SK-N-SH (cell line): ENCODE results near the gene QTRT2. TPM values are rescaled to one million over a fixed set of nuclear protein-coding genes. Genes with fewer than 3 reads are reported as not detected.

Experiments used
- CTCF ChIA-PET: fragments of 300-600, 350-600 bp; formaldehyde crosslinking; extraction: SDS; loops from one replicate; lab custom pipeline; 2021; lab: Yijun Ruan, JAX
- POLR2A ChIA-PET: fragments of 350-600 bp; sonication (Branson Sonifier 250); formaldehyde crosslinking; extraction: SDS; loops from one replicate; lab custom pipeline; 2020; ENCODE audit warnings: antibody characterized with exemption, inconsistent platforms; lab: Yijun Ruan, JAX
- DNase-seq: peaks from one replicate; pipeline ENCODE4 v3.0.0; 2012
- H2AFZ ChIP-seq: fragments of 200-600 bp; sonication (generic); 2 replicates; pipeline ENCODE4 v1.8.1; 2016; ENCODE audit warnings: antibody characterized with exemption, mild to moderate bottlenecking, low read depth
- H3F3A ChIP-seq: fragments of 200-600 bp; sonication (generic); replicated peaks from 2 replicates; pipeline ENCODE3; 2016; ENCODE audit warnings: antibody characterized with exemption, mild to moderate bottlenecking; ENCODE audit not compliant: insufficient read depth
- H3K27ac ChIP-seq, 2 experiments: fragments of 200-500 bp in 1 of 2; fragments of 200-600 bp in 1 of 2; sonication (Bioruptor generic) in 1 of 2; sonication (generic), shearing (Covaris generic) in 1 of 2; 2 replicates each; pipeline versions ENCODE4 v1.5.1 to v1.6.1; 2014 to 2016; ENCODE audit warnings: low read depth in 2 of 2, inconsistent platforms in 1 of 2, low read length in 1 of 2, mild to moderate bottlenecking in 1 of 2, mixed read lengths in 1 of 2
- H3K27me3 ChIP-seq: fragments of 200-600 bp; sonication (generic), shearing (Covaris generic); 2 replicates; pipeline ENCODE4 v1.6.1; 2016; ENCODE audit warnings: mixed run types; ENCODE audit not compliant: insufficient read depth
- H3K36me3 ChIP-seq, 2 experiments: fragments of 200-500 bp in 1 of 2; fragments of 200-600 bp in 1 of 2; sonication (Bioruptor generic) in 1 of 2; sonication (generic) in 1 of 2; replicated peaks in 1 of 2; 2 replicates each; pipeline versions ENCODE3 to v1.5.1; 2014 to 2016; ENCODE audit warnings: low read length in 1 of 2, mild to moderate bottlenecking in 1 of 2; ENCODE audit not compliant: insufficient read depth in 2 of 2, control insufficient read depth in 1 of 2
- H3K4me1 ChIP-seq, 2 experiments: fragments of 200-500 bp in 1 of 2; fragments of 200-600 bp in 1 of 2; sonication (Bioruptor generic) in 1 of 2; sonication (generic), shearing (Covaris generic) in 1 of 2; 2 replicates each; pipeline versions ENCODE4 v1.5.1 to v1.6.1; 2014 to 2016; ENCODE audit warnings: low read depth in 1 of 2, low read length in 1 of 2, mixed run types in 1 of 2; ENCODE audit not compliant: insufficient read depth in 2 of 2, control insufficient read depth in 1 of 2
- H3K4me2 ChIP-seq: fragments of 200-600 bp; sonication (generic), shearing (Covaris generic); 2 replicates; pipeline ENCODE4 v1.6.1; 2017; ENCODE audit warnings: mixed run types
- H3K4me3 ChIP-seq, 2 experiments: fragments of 200-500 bp in 1 of 2; fragments of 200-600 bp in 1 of 2; sonication (Bioruptor generic) in 1 of 2; sonication (generic), shearing (Covaris generic) in 1 of 2; 2 replicates each; pipeline versions ENCODE4 v1.5.1 to v1.8.1; 2014 to 2016; ENCODE audit warnings: low read depth in 2 of 2, inconsistent platforms in 1 of 2, low read length in 1 of 2, mild to moderate bottlenecking in 1 of 2, mixed read lengths in 1 of 2, moderate library complexity in 1 of 2
- H3K79me2 ChIP-seq: fragments of 200-600 bp; sonication (generic); 2 replicates; pipeline ENCODE4 v1.8.1; 2017; ENCODE audit warnings: mild to moderate bottlenecking; ENCODE audit not compliant: insufficient read depth
- H3K9ac ChIP-seq: fragments of 200-600 bp; sonication (generic); 2 replicates; pipeline ENCODE4 v1.6.1; 2017; ENCODE audit warnings: mixed run types
- H3K9me2 ChIP-seq: fragments of 200-600 bp; sonication (generic); 2 replicates; pipeline ENCODE4 v1.6.1; 2017; ENCODE audit warnings: mixed run types
- H3K9me3 ChIP-seq: fragments of 200-600 bp; sonication (generic); 2 replicates; pipeline ENCODE4 v1.6.1; 2017; ENCODE audit warnings: mixed run types, mild to moderate bottlenecking, moderate library complexity
- H4K20me1 ChIP-seq: fragments of 200-600 bp; sonication (generic); 2 replicates; pipeline ENCODE4 v1.6.1; 2017; ENCODE audit warnings: mild to moderate bottlenecking, mixed run types; ENCODE audit not compliant: insufficient read depth
- EP300 ChIP-seq, 2 experiments: IDR thresholded peaks; 2 replicates each; pipeline versions ENCODE4 v1.4.0 to v1.6.1; 2012; ENCODE audit warnings: borderline replicate concordance in 1 of 2, low read depth in 1 of 2, low read length in 1 of 2
- FOXJ3 ChIP-seq: sonication (generic); formaldehyde crosslinking; IDR thresholded peaks from 2 replicates; pipeline ENCODE4 v1.5.1; 2020; ENCODE audit warnings: mild to moderate bottlenecking, missing genetic modification reagents
- FOXM1 ChIP-seq: IDR thresholded peaks from 2 replicates; pipeline ENCODE4 v1.4.0; 2012; ENCODE audit warnings: low read depth, mild to moderate bottlenecking
- GATA2 ChIP-seq: sonication (generic); formaldehyde crosslinking; IDR thresholded peaks from 2 replicates; pipeline ENCODE4 v1.5.0; 2020; ENCODE audit warnings: mild to moderate bottlenecking, missing genetic modification reagents
- MEF2A ChIP-seq: IDR thresholded peaks from 2 replicates; pipeline ENCODE4 v1.4.0; 2012; ENCODE audit warnings: low read depth, borderline replicate concordance
- SIN3A ChIP-seq: IDR thresholded peaks from 2 replicates; pipeline ENCODE4 v1.6.1; 2012; ENCODE audit warnings: low read depth, mild to moderate bottlenecking, low read length, moderate library complexity, borderline replicate concordance
- TEAD4 ChIP-seq: IDR thresholded peaks from 2 replicates; pipeline ENCODE4 v1.4.0; 2012; ENCODE audit warnings: mild to moderate bottlenecking, borderline replicate concordance; ENCODE audit not compliant: insufficient read depth
- WGBS: methylation state at CpG from one replicate; pipeline ENCODE4 v1.1.6; 2017; ENCODE audit warnings: low lambda C conversion rate; 5-methylcytosine and 5-hydroxymethylcytosine counted together
- polyA plus RNA-seq, 3 experiments: library from polyadenylated mRNA; depleted of rRNA; stranded (reverse); fragments of >200 nt; gene quantifications; 2 replicates each; pipeline ENCODE4 v1.2.3, GENCODE V29; 2012

QTRT2 gene
- polyA plus RNA-seq, 1 of the 3 experiments (the other 2 are of a cell fraction) = 6.2 TPM

GRCh38 chr3:114060906-114061655 lies 4.5 kb downstream of the QTRT2 start:
- 93% methylated on average over 8 of the region's 8 CpGs for WGBS
- Histone ChIP-seq H3K9ac (no peak overlapping the region), H3K9me3 (no peaks in the 10 kb centered on the region), H3K4me1 (peaks cover 5 to 7% of the 10 kb centered on the region in 2 experiments; a peak in 2 of 4 replicates), H3K9me2 (no peaks in the 10 kb centered on the region), H3F3A (peaks cover 5% of the 10 kb centered on the region), H4K20me1 (no peaks in the 10 kb centered on the region), H3K4me3 (no peak overlapping the region), H2AFZ (no peak overlapping the region), H3K27me3 (no peaks in the 10 kb centered on the region), H3K4me2 (no peak overlapping the region), H3K36me3 (peaks cover 21 to 22% of the 10 kb centered on the region in 2 experiments), H3K79me2 (peaks cover 88% of the 10 kb centered on the region), H3K27ac (no peak overlapping the region)
- TF ChIP-seq SIN3A (no peak), EP300 (IDR thresholded peaks at IDR 0.05; ENCODE audit: borderline replicate concordance in 1 of 2, low read depth in 1 of 2, low read length in 1 of 2) (no peak)
- no peak for DNase-seq
- ChIA-PET CTCF (no interaction called here), POLR2A (no interaction called here)

GRCh38 chr3:114067804-114068203 lies 11.3 kb downstream of the QTRT2 start:
- DNase-seq = no peak
- Histone ChIP-seq H2AFZ (no peak overlapping the region), H3K9me3 (no peaks in the 10 kb centered on the region)
- CTCF ChIA-PET = no interaction called here
- TF ChIP-seq FOXM1 = no peak
- no peak for TF ChIP-seq TEAD4
- TF ChIP-seq GATA2 (CRISPR knock-in tag) = no peak
- TF ChIP-seq FOXJ3 (CRISPR knock-in tag) = no peak
- TF ChIP-seq, all 33 proteins: peak for 0
- Histone ChIP-seq H3K4me2 (no peak overlapping the region), H3K36me3 (peaks cover 47 to 54% of the 10 kb centered on the region in 2 experiments), H3K9ac (no peak overlapping the region), H3K4me3 (no peak overlapping the region), H3K27me3 (no peaks in the 10 kb centered on the region), H4K20me1 (no peaks in the 10 kb centered on the region), H3K79me2 (peaks cover 44% of the 10 kb centered on the region), H3K9me2 (no peaks in the 10 kb centered on the region), H3K27ac (no peak overlapping the region), H3K4me1 (no peaks in the 10 kb centered on the region), H3F3A (peaks cover 4% of the 10 kb centered on the region)
- POLR2A ChIA-PET = interaction anchor here (0.6 kb wide), 1 partner anchor 341 kb away, joined by 5 read pairs; no protein-coding TSS in a partner anchor
- 97% methylated on average over 4 of the region's 4 CpGs for WGBS

- WGBS = 98% methylated on average over 4 of the region's 4 CpGs
- H3K9me3 ChIP-seq = no peaks in the 10 kb centered on the region
- peaks cover 51 to 54% of the 10 kb centered on the region in 2 experiments for H3K36me3 ChIP-seq
- no peaks in the 10 kb centered on the region for H3K4me1 ChIP-seq
- no peak for DNase-seq
- no peak overlapping the region for H2AFZ ChIP-seq
- no peaks in the 10 kb centered on the region for H4K20me1 ChIP-seq
- no peak overlapping the region for H3K9ac ChIP-seq
- no peak overlapping the region for H3K27ac ChIP-seq
- ChIA-PET CTCF (no interaction called here), POLR2A (no interaction called here)
- no peak for TF ChIP-seq MEF2A
- peaks cover 39% of the 10 kb centered on the region for H3K79me2 ChIP-seq
- no peaks in the 10 kb centered on the region for H3K27me3 ChIP-seq
- H3K9me2 ChIP-seq = no peaks in the 10 kb centered on the region
- no peak overlapping the region for H3K4me3 ChIP-seq
- H3F3A ChIP-seq = no peaks in the 10 kb centered on the region
- H3K4me2 ChIP-seq = no peak overlapping the region
These were observed 11.8 kb downstream of the QTRT2 start for GRCh38 chr3:114068336-114068735.
